K562 (cell line): ENCODE data around the gene PSMD13. TPM values are rescaled to one million over a fixed set of nuclear protein-coding genes. Genes with fewer than 3 reads are reported as not detected.

Experiments used
- ATF3 ChIP-seq, 2 experiments: fragments of 450-650 bp in 1 of 2; sonication (generic) in 1 of 2; formaldehyde crosslinking in 1 of 2; IDR thresholded peaks in 1 of 2; conservative IDR thresholded peaks in 1 of 2; 2 replicates each; pipeline versions ENCODE4 v1.6.1 to v1.8.1; 2016 to 2023; ENCODE audit warnings: mild to moderate bottlenecking in 2 of 2, moderate library complexity in 2 of 2, inconsistent platforms in 1 of 2, missing genetic modification reagents in 1 of 2
- CXXC5 ChIP-seq: fragments of 250-450 bp; sonication (Bioruptor Pico); IDR thresholded peaks from 2 replicates; pipeline ENCODE4 v1.8.0; 2022; ENCODE audit warnings: inconsistent platforms, mild to moderate bottlenecking, moderate library complexity
- DMBX1 ChIP-seq: fragments of 250-450 bp; sonication (Bioruptor Pico); IDR thresholded peaks from 2 replicates; pipeline ENCODE4 v1.8.0; 2022; ENCODE audit warnings: inconsistent platforms, mild to moderate bottlenecking, moderate library complexity, borderline replicate concordance
- FOXO4 ChIP-seq: fragments of 450-650 bp; formaldehyde crosslinking; IDR thresholded peaks from 2 replicates; pipeline ENCODE4 v1.4.0; 2020; ENCODE audit warnings: mild to moderate bottlenecking, moderate library complexity
- KAT8 ChIP-seq: fragments of 450-650 bp; IDR thresholded peaks from 2 replicates; pipeline ENCODE4 v1.6.1; 2016; ENCODE audit warnings: low read depth, mild to moderate bottlenecking
- SMARCA4 ChIP-seq: fragments of 450-650 bp; IDR thresholded peaks from 2 replicates; pipeline ENCODE4 v1.6.1; 2016
- TFAP4 ChIP-seq: sonication (generic); formaldehyde crosslinking; IDR thresholded peaks from 2 replicates; pipeline ENCODE4 v1.8.0; 2022; ENCODE audit warnings: missing genetic modification reagents, mild to moderate bottlenecking, moderate library complexity, borderline replicate concordance
- THRAP3 ChIP-seq: fragments of 450-650 bp; IDR thresholded peaks from 2 replicates; pipeline ENCODE4 v1.6.1; 2016; ENCODE audit warnings: mild to moderate bottlenecking, inconsistent platforms, borderline replicate concordance
- YY1 ChIP-seq, 3 experiments: IDR thresholded peaks; 2 replicates each; pipeline ENCODE4 v1.6.1; 2011; ENCODE audit warnings: low read length in 2 of 3, mild to moderate bottlenecking in 2 of 3, moderate library complexity in 2 of 3, borderline replicate concordance in 1 of 3, control low read depth in 1 of 3, low read depth in 1 of 3; ENCODE audit not compliant: insufficient read depth in 3 of 3, insufficient replicate concordance in 2 of 3, control insufficient read depth in 1 of 3, insufficient read length in 1 of 3; ENCODE audit errors: extremely low read depth in 1 of 3
- ZFX ChIP-seq: sonication (generic); formaldehyde crosslinking; IDR thresholded peaks from 2 replicates; pipeline ENCODE4 v1.8.0; 2022; ENCODE audit warnings: mild to moderate bottlenecking, missing genetic modification reagents, moderate library complexity
- ZMIZ1 ChIP-seq, 2 experiments: fragments of 150-350 bp in 1 of 2; IDR thresholded peaks; 2 replicates each; pipeline ENCODE4 v1.6.1; 2012 to 2016; ENCODE audit warnings: low read depth in 2 of 2, low read length in 2 of 2, mild to moderate bottlenecking in 1 of 2, moderate library complexity in 1 of 2
- ZNF253 ChIP-seq: fragments of 250-450 bp; sonication (Bioruptor Pico); conservative IDR thresholded peaks from 2 replicates; pipeline ENCODE4 v1.6.1; 2021; ENCODE audit warnings: mild to moderate bottlenecking
- ZNF592 ChIP-seq: fragments of 450-650 bp; IDR thresholded peaks from 2 replicates; pipeline ENCODE4 v1.6.1; 2017; ENCODE audit warnings: antibody characterized with exemption, mild to moderate bottlenecking
- polyA plus RNA-seq, 8 experiments: library from polyadenylated mRNA; depleted of rRNA in 4 of 8; stranded (reverse) in 5 of 8; unstranded in 3 of 8; fragments of >200 nt; fragmentation: Nextera tagmentation in 2 of 8; fragmentation: Illumina TruSeq in 1 of 8; extraction: Ambion mirVana in 2 of 8; extraction: Trizol in 1 of 8; gene quantifications; 2 replicates each; pipeline versions ENCODE4 v1.2.1 to v1.2.3, GENCODE V29; 2011 to 2014; ENCODE audit warnings: inconsistent platforms in 1 of 8, missing spikeins in 1 of 8
- total RNA-seq, 7 experiments: library from RNA; depleted of rRNA in 6 of 7; stranded (reverse); fragments of >200 nt in 6 of 7; fragmentation: Illumina TruSeq in 2 of 7; extraction: Trizol in 2 of 7; gene quantifications; 2 replicates each; pipeline versions ENCODE4 v1.2.1 to v1.2.3, GENCODE V29; 2011 to 2021; ENCODE audit warnings: low replicate concordance in 1 of 7

PSMD13 gene
- total and polyA plus RNA-seq, 9 of the 15 experiments (the other 6 are each of a cell fraction or from before 2014, with no cell fraction given) = 185 to 383 (median 267) TPM

- peak; percentile 58; the same call in 1 of the 2 replicates for TF ChIP-seq ZNF592
- TF ChIP-seq FOXO4 (CRISPR knock-in tag) = no peak
- TF ChIP-seq ZFX (CRISPR knock-in tag) = peak; percentile 93
- TF ChIP-seq CXXC5 (CRISPR knock-in tag) = peak; percentile 6; the same call in 1 of the 2 replicates
- TF ChIP-seq YY1 (IDR thresholded peaks at IDR 0.05; ENCODE audit: borderline replicate concordance in 1 of 3, control insufficient read depth in 1 of 3, extremely low read depth in 1 of 3, insufficient read depth in 3 of 3, insufficient read length in 1 of 3, insufficient replicate concordance in 2 of 3, low read depth in 1 of 3, low read length in 2 of 3) = peak; percentile 49 to 90 (median 81)
- peak; percentile 19 for TF ChIP-seq TFAP4 (CRISPR knock-in tag)
- TF ChIP-seq THRAP3 = peak; percentile 71; the same call in 1 of the 2 replicates
- TF ChIP-seq SMARCA4 = peak; percentile 40; the same call in 1 of the 2 replicates
- no peak; a peak in 1 of 4 replicates for TF ChIP-seq ZMIZ1 (IDR thresholded peaks at IDR 0.05; ENCODE audit: low read depth in 2 of 2, low read length in 2 of 2)
- TF ChIP-seq KAT8 = no peak
- TF ChIP-seq ATF3 (IDR thresholded peaks at IDR 0.05) = no peak
- peak; percentile 62; the same call in 1 of the 2 replicates for TF ChIP-seq ATF3 (CRISPR knock-in tag; conservative IDR thresholded peaks at IDR 0.05)
- 0 out of 2 replicates have a peak, but pooled peaks have one; percentile 34 for TF ChIP-seq DMBX1
- TF ChIP-seq ZNF253 (CRISPR knock-in tag) = no peak
Measured at GRCh38 chr11:235997-236773, 591 bp upstream of the PSMD13 start, which contains the start of gene SIRT3 (continued).
